Urothelium cell line (cell line): ENCODE results near the gene LAMC2.

ENCODE experiments used
- DNase-seq: peaks from one replicate; pipeline ENCODE4 v3.0.0; 2011; ENCODE audit warnings: low spot score, mixed read lengths
- FAIRE-seq: peaks from 2 replicates; lab custom pipeline; 2011; peaks lifted over from hg19 to GRCh38; lab: Jason Lieb, UNC

LAMC2 gene

DNA sequence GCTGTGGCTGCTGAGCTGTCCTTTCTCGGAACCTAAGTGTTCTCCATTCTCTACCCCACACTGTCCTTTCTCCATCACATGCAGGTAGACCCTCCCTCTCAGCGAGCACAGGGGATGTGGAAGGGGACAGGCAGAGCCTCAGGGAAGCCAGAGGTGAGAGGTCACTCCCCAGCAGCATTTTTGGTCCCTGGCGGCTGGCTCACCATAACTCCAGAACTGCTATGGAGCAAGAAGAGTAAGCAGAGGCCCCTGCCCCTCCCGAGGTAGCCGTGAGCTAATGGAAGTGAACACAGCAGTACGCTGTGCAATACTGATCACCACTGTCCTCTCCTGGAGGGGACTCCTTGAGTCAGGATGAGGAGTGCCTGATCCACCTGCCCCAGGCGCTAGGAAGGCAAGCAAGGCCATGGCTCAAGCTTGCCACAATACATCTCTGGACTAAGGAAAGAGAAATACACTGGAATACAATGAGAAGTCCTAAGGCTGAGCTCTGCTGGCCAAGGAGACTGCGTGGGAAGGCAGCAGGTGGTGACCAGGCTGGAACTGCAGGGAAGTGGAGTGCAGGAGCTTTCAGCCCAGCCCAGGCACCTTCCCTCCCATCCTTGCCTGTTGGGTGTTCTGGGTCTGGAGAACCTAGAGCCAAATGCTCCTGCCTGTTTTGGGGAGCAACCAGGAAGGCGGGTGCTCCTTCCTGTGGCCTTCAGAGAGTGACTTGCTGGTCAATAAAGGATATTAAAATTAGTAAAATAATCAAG is 96.2 kb downstream of the LAMC2 start:
- DNase-seq = no peak
- no peak for FAIRE-seq

DNA sequence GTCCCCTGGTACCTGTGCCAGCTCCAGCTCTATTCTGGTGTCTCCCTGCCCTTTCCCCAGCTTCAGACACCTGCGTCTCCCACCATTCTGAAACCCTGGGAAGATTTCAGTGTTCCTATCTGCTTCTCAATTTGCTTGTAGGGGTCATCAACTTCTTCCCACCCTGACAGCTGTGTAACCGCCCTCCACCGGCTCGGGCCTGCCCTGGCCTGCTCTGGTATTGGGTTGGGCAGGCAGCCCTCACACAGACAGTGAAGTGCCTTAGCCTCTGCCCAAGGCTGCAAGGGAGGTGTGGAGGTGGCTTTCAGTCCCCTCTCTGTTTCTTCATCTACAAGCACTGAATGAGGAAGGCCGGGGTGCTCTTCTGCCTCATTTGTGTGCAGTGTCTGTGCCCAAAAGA is 97.2 kb downstream of the LAMC2 start:
- no peak for FAIRE-seq
- no peak for DNase-seq

DNA sequence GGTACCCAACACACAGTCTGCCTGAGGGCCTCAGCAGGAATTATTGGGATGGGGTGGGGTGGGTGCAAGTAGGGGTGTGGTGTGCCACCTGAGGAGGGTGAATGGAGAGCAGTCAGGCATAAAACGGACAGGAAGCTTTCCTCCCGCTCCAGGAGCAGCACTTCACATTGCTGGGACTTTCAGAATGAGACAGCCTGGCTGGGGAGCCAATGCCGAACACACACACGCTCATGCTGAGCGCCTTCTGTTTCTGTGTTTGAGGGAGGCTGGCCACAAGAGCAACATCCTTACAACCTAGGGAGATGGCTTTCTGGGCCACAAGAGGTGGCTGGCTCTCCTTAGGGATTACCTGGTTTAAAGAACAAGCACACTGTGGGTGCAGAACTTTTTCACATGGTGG is 98.0 kb downstream of the LAMC2 start:
- no peak for FAIRE-seq
- DNase-seq = no peak

DNA sequence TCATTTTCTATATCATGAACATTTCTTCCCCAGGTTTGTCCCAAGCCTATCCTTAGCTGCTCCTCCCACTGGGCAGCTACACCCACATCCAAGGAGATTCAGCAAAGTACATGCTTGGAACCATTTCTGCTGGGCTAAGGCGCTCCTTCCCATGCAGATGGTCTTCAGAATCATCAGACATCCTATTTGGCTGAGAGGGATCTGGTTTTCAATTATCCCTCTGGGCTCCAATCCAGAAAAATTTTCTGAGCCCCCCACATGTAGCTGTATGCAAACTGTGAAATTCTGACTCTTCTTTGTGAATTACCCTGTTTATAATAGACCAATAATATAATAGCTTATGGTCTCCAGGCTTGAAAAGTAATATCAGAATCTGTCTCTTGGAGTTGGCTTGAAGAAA is 99.2 kb downstream of the LAMC2 start:
- FAIRE-seq (no peak), DNase-seq (no peak)

DNA sequence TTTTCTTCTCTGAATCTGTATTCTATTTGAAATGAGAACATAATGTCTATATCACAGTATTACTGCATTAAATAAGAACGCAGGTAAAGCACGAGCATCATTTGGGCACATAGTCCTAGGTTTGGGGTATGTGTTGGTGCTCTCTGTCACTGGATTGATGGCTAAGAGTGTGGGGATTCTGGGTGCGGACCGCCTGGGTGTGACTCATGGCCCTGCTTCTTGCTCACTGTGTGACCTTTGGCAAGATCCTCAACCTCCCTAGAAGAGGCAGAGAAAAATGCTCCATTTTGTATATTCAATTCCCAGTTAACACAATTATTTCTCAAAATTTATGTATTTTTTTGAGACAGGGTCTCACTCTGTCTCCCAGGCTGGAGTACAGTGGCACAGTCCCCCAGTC is 99.7 kb downstream of the LAMC2 start:
- DNase-seq (no peak), FAIRE-seq (no peak)

DNA sequence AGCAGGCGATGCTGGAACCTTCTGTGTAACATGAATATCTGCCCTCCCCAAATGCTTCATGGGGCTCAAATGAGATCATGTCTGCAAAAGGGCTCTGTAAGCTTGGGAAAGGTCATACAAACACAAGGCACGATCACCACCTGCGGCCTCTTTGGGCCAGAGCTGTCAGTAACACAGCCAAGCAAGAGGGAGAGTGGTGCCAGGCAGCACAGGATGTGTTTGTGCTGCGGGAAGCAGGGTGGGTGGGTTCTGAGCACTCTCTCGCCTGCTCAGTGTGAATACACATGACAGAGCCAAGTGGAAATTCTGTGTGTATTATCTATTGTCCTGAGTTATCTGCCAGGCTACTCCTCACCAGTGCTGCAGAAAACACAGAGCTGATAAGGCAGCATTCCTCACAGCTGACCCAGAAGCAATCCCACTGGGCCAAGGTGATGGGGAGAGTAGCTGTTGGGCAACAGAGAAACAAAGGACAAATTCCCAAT is 101.2 kb downstream of the LAMC2 start:
- FAIRE-seq (no peak), DNase-seq (no peak)

DNA sequence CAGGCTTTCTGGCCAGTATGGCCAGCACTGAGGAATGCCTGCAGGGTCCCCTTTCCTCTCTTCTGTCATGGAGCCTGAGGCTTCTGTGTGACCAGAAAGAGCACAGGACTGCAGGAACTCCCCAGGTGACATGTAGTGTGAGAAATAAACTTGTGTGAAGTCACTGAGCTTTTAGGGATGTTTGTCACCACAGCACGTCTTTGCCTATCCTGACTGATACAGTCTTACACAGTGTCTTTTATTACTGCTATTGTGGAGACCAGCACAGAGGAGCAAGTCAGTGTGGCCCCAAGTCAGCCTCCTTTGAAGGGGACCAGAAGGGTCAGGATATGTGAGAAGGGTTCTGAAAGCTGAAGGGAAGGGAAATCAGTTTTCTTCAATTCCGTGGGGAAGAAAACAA is 102.5 kb downstream of the LAMC2 start:
- FAIRE-seq (no peak), DNase-seq (no peak)

DNA sequence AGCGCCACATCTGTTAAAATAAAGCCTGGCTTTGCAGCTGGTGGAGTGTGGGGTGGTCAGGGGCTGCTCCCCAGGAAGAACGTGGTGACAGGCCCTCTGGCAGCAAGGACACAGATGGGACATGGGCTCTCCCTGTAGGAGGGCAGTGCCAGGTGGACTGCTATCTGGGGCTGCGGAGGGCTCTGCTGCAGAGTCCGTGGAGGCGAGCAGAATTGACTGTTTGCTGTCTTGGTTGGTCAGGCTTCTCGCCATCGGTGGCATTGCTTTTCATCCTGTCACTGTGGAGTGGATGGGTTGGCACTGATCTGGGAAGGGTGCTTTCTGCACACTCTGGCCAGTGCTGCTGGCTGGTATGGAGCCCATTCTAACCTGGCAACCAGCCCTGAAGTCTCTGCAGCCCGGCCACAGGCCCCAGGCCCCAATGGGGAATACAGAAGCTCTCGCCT is 103.0 kb downstream of the LAMC2 start:
- FAIRE-seq (no peak), DNase-seq (no peak)

DNA sequence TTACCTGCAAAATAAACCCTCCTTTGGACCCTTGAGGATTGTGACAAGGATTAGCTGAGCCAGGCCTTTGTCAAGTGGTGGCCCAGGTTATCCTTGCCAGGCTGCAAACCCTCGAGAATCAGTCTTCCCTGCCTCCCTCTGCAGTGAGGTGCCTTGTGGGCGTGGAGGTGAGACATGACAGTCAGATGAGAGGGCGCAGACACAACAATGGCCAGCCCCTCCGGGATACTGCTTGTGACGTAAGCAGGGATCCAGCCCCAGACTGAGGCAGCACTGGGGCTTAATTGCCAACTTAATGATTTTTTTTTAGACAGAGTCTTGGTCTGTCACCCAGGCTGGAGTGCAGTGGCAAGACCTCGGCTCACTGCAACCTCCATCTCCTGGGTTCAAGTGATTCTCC is 104.6 kb downstream of the LAMC2 start:
- DNase-seq (no peak), FAIRE-seq (peak; percentile 56)

DNA sequence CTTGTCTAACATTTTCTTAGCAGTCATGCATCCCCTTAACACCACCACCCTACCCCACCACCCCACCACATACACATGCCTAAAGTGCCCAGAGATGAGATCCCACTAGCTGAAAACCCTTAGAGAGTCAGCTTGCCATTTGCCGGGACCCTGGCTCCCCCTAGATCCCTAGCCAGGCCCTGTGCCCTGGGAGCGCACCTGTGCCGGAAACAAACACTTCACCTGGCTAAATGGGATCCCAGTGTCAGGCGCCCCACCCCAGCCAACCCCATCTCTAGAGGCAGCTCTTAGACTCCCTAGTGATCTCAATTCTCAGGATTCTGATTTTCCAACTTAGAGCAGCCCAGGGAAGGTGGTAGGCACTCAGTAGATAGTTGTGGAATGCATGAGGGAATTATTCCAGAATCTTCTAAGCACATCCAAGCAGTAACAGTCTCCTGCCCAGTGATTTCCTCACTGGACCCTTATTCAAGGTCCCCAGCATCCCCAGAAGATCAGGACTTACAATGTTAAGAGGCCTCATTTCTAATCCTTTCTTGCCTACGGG is 105.2 kb downstream of the LAMC2 start:
- FAIRE-seq (no peak), DNase-seq (no peak)

DNA sequence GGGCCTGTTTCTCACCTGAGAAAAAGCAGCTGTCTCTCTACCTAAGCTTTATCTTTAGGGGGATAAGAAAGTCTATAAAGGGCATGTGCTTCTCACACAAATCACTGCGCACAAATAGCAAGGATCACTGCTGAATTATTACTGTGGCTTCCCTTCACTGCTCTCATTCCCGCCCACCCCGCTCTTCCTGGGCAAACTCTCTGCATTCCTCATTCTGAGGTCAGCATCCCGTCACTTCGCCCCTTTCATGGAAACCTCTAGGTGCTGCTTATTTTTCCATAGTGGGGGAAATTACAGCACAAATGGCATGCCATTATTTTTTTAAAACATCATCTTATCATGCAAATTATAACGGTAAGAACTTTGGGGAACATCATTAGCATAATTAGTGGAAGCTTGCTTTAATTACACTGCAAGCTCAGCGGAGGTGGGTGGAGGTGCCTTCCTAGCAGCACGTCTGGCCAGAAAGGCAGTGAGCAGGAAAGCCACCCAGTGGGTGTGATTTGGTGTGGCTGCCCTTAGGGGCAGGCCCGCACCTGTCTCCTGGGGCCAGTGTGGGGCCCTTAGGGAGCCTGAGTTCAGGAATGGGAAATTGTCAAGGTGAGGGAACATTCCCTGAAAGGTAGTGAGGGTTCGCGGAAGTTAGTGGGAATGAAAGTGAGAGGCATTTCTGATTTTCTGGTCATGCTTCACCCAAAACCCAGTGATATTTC is 105.9 kb downstream of the LAMC2 start:
- DNase-seq (peak; percentile 58), FAIRE-seq (no peak)

DNA sequence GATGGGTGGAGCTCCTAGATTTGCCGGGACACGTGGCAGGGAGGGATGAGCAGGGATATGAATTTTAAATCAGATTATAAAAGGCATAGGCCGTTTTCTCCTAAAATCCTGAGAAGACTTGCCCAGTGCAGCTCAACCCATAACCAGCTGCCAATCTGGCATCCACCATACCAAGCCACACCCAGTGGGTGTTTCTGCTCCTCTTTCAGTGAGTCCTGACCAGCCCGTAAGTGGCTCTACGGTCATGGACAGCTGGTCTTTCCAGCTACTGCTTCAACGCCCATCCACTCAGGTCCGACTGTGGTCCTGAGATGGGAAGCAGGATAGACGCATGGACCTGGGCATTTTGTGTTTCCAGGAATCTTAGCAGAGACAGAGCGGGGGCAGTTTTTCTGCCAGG is 107.2 kb downstream of the LAMC2 start:
- no peak for DNase-seq
- no peak for FAIRE-seq

DNA sequence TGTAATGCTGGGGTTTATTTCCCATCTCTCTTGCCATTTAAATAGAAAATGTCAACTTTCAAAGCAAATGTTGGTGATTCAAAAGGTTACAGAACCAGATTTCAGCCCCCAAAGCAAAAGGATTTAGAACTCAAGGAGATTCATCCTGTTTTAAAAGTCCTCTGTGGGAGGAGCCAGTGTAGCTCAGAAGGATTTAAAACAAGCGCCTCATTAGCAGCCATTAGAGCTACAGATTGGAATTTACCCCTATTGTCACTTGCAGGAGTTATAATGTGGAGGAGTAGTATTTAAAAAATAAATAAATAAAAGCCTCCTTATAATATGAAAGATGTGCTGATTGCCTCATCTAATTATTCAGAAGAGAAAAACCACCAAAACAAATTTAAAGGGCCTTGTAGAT is 107.8 kb downstream of the LAMC2 start:
- FAIRE-seq (no peak), DNase-seq (no peak)
